ENCODE data around the gene WHRN.

GRCh38 chr9:114497727-114498382 is 7.4 kb downstream of the WHRN start:
- TF ChIP-seq POLR2A (IDR thresholded peaks at IDR 0.05): no peak
- TF ChIP-seq CTCF (IDR thresholded peaks at IDR 0.05): no peak
- no peak for TF ChIP-seq POLR2AphosphoS5 (IDR thresholded peaks at IDR 0.05)
- no peak for TF ChIP-seq EP300 (IDR thresholded peaks at IDR 0.05; ENCODE audit: low read depth)

All from transverse colon (tissue), 4 donors.